GM18502 (cell line): ENCODE results near the gene SEMA4A.
"Not testable (repeated sequence)": the region's sequence is repeated elsewhere in the genome, so short reads cannot be mapped to it uniquely, and the experiment has no call there.

Experiments used
- ATAC-seq: cut with Tn5 transposase; IDR thresholded peaks from one replicate; pipeline ENCODE4 v1.9.1; 2021; ENCODE audit warnings: mild to moderate bottlenecking; ENCODE audit not compliant: unreplicated experiment, poor library complexity

SEMA4A gene

DNA sequence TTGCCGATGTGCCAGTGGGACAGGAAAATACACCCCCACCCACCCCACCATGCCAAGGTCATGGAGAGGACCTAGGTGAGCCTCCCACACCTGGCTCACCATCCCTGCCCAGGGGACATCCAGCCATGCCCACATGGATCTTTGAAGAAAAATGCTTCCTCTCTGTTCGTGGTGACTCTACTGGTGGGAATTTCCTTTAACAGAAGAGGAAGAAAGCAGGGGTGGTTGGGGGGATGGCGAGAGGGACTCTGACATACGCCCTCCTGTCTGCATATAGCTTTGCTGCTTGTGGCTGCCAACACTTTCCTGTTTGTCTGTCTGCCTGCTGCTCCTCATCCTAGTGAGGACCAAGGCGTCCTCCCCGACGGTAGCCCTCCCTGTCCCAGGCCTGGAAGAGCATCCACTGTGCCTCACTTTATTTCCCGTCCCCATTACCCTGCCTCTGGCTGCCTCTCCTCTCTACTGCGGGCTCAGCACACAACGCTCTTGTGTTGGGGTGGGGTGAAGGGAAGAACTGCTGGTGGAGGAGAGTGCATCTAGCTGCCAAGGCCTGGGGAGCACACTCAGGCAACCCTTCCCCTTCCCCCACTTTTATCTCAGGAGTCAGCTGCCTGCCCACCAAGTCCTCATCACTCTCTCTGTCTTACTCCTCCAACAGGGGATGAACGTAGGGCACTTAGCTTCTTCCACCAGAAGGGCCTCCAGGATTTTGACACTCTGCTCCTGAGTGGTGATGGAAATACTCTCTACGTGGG is 2.5 kb downstream of the SEMA4A start:
- no peak for ATAC-seq

- no peak for ATAC-seq
These were observed 4.1 kb downstream of the SEMA4A start for GRCh38 chr1:156157506-156157905.

DNA sequence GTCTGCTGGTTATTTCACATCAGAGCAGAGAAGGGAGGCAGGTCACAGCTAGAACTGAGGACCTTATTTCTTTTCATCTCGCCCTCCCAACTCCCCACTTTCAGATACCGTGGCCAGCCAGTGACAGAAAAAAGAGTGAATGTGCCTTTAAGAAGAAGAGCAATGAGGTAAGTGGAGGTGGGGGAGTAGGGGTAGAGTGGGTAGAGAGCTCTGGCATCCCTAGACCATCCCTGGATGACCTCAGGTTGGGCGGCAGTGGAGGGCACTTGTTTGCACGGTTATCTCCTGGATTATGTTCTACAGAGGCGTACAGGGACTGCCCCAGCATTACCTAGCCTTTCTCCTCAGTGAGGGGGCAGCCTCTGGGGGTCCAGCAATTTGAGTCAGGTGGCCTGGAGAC is 4.6 kb downstream of the SEMA4A start:
- ATAC-seq = no peak

DNA sequence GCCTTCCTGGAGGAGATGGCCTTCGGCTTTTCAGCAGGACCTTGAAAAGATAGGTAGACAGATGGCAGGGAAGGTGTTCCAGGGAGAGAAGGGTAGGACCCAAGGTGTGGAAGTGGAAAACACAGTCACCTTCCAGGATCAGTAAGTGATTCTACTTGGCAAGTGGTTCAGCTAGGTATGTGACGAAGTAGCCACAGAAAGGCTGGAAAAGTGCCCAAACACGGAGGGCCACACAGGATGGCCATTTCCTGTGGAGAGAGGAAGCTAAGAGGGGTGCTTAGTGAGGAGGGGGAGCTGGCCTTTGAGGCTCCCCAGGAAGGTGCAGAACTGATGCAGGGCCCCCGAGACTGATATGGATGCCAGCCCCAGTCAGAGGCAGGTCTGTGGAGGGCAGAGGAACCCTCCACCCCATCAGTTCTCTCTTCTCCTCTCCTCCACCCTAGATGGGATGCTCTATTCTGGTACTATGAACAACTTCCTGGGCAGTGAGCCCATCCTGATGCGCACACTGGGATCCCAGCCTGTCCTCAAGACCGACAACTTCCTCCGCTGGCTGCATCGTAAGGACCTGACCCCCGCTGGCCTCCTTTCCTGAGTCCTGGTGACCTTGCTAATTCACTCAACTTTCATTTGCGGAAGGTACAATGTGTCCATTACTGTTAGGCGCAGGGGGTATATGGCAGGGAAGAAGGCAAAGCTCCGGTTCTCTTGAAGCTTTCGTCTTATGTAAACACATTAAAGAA is 6.8 kb downstream of the SEMA4A start:
- ATAC-seq = no peak

DNA sequence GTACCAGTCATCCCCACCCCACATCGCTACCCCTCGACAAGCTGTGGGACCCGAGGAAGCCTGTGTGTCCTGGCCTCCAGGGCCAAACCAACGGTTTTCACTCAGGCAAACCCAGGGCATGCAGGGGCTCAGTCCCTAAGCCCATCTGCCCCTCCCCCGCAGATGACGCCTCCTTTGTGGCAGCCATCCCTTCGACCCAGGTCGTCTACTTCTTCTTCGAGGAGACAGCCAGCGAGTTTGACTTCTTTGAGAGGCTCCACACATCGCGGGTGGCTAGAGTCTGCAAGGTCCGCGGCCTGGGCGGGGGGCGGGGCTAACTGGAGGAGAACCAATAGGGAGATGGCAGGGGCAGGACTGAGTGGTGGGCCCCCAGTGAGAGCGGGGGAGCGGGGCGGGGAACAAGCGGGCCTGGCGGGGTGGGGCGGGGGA is 7.4 kb downstream of the SEMA4A start:
- no peak for ATAC-seq

GRCh38 chr1:156162430-156163037 is 9.1 kb downstream of the SEMA4A start:
- no peak for ATAC-seq

DNA sequence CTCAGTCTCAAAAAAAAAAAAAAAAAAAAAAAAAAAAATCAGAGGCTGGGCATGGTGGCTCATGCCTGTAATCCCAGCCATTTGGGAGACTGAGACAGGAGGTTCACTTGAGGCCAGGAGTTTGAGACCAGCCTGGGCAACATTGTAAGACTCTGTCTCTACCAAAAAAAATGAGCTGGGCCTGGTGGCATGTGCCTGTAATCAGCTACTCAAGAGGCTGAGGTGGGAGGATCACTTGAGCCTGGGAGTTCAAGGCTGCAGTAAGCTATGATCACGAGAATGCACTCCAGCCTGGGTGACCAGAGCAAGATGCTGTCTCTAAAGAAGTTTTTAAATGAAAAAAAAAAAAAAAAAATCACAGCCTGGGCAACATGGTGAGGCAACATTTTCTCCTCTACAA is 10.3 kb downstream of the SEMA4A start:
- no peak for ATAC-seq

DNA sequence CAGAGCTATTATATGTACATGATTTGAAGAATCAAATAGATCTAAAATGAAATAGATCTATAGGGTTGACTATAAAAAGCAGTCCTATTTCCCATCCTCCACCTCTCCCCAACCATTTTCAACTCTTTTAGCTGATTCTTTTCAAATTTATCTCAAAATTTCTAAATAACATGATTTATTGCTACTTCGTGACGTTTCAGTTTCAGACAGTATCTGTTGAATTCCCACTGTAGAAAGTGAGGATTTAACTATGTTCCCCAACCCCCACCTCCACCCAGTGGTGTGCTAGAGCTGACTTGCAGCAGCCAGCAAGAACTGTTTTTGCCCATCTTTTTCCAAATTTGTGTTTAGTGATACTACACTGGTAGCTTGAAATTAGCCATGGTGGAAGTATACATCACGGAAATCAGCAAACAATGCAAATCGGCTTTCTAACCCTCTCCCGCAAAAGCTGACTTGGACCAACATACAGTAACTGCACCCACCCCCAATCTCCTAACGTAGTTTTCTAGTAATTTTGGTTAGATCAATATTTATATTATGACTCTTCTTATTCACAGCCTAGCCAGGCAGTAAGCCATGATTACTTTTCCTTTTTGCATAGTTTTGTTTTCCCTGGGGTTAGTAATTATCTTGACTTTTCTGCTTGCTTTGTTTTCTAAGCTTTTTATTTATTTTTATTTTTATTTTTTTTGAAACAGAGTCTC is 10.9 kb downstream of the SEMA4A start:
- ATAC-seq = no peak

DNA sequence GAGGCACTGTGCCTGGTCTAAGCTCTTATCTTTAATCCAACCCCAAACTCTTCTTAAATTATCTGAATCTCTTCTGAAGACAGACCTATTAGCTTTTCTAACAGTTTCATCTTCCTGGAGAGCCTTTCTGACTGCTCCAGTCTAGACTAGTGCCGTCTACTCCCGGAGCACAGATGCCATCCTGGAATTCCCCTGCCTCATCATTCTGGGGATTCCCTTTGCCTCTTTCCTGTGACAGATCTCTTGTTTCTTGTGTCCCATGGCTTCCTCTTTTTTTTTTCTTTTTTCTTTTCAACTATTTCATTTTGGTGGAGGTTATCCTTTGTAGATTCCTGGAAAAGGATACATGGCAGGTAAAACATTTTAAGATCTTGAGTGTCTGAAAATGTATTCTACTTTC is 11.7 kb downstream of the SEMA4A start:
- ATAC-seq = no peak

- no peak for ATAC-seq
These were observed 14.2 kb downstream of the SEMA4A start for GRCh38 chr1:156167536-156167935.

DNA sequence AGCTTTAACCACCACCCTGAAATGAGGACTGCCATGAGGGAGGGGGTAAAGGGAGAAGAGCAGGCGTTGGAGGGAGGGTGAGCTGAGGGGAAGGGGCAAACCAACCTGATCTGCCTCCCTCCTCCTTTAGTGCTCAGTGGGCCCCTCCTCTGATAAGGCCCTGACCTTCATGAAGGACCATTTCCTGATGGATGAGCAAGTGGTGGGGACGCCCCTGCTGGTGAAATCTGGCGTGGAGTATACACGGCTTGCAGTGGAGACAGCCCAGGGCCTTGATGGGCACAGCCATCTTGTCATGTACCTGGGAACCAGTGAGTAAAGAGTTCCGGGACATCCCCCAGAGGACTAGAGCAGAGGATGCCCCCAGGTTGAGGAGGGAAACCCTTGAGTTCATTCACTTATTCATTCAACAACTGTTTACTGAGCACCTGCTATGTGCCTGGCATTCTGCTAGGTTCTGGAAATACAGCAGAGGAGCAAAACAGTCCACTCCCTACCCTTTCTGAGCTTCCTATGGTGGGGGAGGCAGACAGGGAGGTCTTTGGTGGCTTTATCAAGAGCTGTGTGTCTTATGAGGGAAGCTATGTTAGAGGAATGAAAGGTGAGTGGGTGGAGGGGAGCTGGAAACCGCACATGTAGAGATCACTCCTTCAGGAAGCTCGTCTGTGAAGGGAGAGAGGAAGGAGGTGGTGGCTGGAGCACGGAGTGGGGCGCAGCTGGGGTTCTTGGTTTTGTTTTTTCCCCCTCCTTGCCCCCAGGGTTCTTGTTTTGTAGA is 19.5 kb downstream of the SEMA4A start:
- ATAC-seq = no peak

GRCh38 chr1:156176610-156177210 is 23.3 kb downstream of the SEMA4A start:
- no peak for ATAC-seq

- no peak for ATAC-seq
These were observed 24.7 kb downstream of the SEMA4A start for GRCh38 chr1:156177919-156178654.

- ATAC-seq = no peak
These were observed 27.1 kb downstream of the SEMA4A start for GRCh38 chr1:156180471-156180870.

GRCh38 chr1:156181391-156181924 is 28.1 kb downstream of the SEMA4A start:
- not testable (repeated sequence) for ATAC-seq

DNA sequence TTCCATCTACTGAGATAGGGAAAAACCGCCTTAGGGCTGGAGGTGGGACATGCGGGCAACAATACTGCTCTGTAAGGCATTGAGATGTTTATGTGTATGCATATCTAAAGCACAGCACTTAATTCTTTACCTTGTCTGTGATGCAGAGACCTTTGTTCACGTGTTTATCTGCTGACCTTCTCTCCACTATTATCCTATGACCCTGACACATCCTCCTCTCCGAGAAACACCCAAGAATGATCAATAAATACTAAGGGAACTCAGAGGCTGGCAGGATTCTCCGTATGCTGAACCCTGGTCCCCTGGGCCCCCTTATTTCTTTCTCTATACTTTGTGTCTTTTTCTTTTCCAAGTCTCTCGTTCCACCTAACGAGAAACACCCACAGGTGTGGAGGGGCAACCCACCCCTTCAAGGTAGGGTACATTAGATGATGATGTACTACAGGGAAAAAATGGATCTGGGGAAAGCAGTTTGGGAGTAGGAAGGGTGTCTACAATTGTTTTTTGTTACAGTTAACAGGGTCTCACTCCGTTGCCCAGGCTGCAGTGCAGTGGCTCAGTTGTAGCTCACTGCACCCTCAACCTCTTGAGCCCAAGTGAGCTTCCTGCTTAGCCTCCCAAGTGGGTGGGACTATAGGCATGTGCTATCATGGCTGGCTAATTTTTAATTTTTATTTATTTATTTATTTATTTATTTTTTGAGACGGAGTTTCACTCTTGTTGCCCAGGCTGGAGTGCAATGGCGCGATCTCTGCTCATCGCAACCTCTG is 28.8 kb downstream of the SEMA4A start:
- not testable (repeated sequence) for ATAC-seq

GRCh38 chr1:156186347-156187177 is 33.2 kb downstream of the SEMA4A start:
- not testable (repeated sequence) for ATAC-seq
